Testis (tissue), 3 donors: ENCODE results near the gene KCNMB1. TPM values are rescaled to one million over a fixed set of nuclear protein-coding genes. Genes with fewer than 3 reads are reported as not detected.
A peak's percentile ranks its signal among the peaks of the same experiment; 100 is the strongest.

ENCODE experiments used
- DNase-seq: peaks from one replicate; pipeline ENCODE4 v3.0.0-alpha.2; 2019
- H3K27ac ChIP-seq, 2 donors: fragments of 200-600 bp; sonication (generic); one replicate each; pipeline ENCODE4 v1.5.1; 2019
- H3K27me3 ChIP-seq: fragments of 200-600 bp; sonication (generic); one replicate; pipeline ENCODE4 v1.5.1; 2019
- H3K36me3 ChIP-seq: fragments of 200-600 bp; sonication (generic); one replicate; pipeline ENCODE4 v1.5.1; 2017; ENCODE audit warnings: low read depth; ENCODE audit errors: missing control alignments
- H3K4me1 ChIP-seq: fragments of 200-600 bp; sonication (generic); one replicate; pipeline ENCODE4 v1.5.1; 2019
- H3K4me3 ChIP-seq, 2 donors: fragments of 200-600 bp; sonication (generic); one replicate each; pipeline ENCODE4 v1.5.1; 2017 to 2019
- H3K9me3 ChIP-seq: fragments of 200-600 bp; sonication (generic); one replicate; pipeline ENCODE4 v1.5.1; 2017
- POLR2A ChIP-seq: fragments of 450-650 bp; IDR thresholded peaks from one replicate; pipeline ENCODE4 v1.6.1; 2017; ENCODE audit warnings: antibody characterized with exemption, mild to moderate bottlenecking, moderate library complexity
- WGBS, 2 donors: methylation state at CpG; one replicate each; pipeline ENCODE4 v1.1.5; 2018; 5-methylcytosine and 5-hydroxymethylcytosine counted together
- intact Hi-C: fragments of 100-400 bp; cut with DNase I; formaldehyde crosslinking; loops from one replicate; pipeline ENCODE4 v1.15.1; 2023; ENCODE audit warnings: low total_unique reads
- polyA plus RNA-seq: library from polyadenylated mRNA; stranded (reverse); fragments of 350-450 nt; fragmentation: Illumina TruSeq; extraction: RNeasy Lipid Tissue Mini Kit (QIAGEN cat#74804); gene quantifications from one replicate; pipeline ENCODE4 v1.2.3, GENCODE V29; 2014; ENCODE audit warnings: low read depth, low replicate concordance; ENCODE audit not compliant: insufficient read depth
- total RNA-seq, 2 donors: library from RNA; depleted of rRNA; stranded (reverse); fragments of >200 nt; gene quantifications; one replicate each; pipeline ENCODE4 v1.2.3, GENCODE V29; 2016
- TF ChIP-seq, protein P1 (sequence below), 3 experiments: fragments of 450-650 bp in 2 of 3; fragments of 200-600 bp in 1 of 3; sonication (generic) in 1 of 3; IDR thresholded peaks; one replicate each; pipeline ENCODE4 v1.5.1; 2016 to 2019; ENCODE audit warnings: antibody characterized with exemption in 3 of 3, mild to moderate bottlenecking in 2 of 3, moderate library complexity in 1 of 3

KCNMB1 gene
- total and polyA plus RNA-seq, 3 donors from 2014 or later, result 2.5 to 4.6 (median 3.1) TPM

DNA sequence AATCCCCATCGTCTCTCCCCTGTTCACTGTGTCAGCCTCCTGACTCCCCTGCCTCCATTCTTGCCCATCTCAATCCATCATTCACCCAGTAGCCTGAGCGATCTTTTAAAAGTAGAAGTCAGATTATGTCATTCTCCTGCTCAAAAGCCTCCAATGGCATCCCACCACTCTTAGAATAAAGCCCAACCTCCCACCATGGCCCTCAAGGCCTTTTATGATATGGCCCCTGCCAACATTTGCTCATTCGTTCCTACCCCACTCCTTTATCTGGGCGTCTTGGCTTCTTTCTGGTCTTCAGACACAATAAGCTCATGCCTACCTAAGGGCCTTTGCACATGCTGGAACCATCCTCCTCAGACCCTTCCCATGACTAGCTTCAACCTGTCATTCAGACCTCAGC is 35.5 kb upstream of the KCNMB1 start:
- DNase-seq, result no peak
- Histone ChIP-seq H3K9me3 (no peaks in the 10 kb centered on the region), H3K36me3 (no peaks in the 10 kb centered on the region), H3K27ac (no peak overlapping the region), H3K4me3 (no peak overlapping the region), H3K27me3 (no peaks in the 10 kb centered on the region), H3K4me1 (peaks cover 18% of the 10 kb centered on the region)
- WGBS, 2 donors, result 86 to 91% methylated on average over 4 of the region's 4 CpGs
- no peak for TF ChIP-seq POLR2A
- TF ChIP-seq, protein P1, sequence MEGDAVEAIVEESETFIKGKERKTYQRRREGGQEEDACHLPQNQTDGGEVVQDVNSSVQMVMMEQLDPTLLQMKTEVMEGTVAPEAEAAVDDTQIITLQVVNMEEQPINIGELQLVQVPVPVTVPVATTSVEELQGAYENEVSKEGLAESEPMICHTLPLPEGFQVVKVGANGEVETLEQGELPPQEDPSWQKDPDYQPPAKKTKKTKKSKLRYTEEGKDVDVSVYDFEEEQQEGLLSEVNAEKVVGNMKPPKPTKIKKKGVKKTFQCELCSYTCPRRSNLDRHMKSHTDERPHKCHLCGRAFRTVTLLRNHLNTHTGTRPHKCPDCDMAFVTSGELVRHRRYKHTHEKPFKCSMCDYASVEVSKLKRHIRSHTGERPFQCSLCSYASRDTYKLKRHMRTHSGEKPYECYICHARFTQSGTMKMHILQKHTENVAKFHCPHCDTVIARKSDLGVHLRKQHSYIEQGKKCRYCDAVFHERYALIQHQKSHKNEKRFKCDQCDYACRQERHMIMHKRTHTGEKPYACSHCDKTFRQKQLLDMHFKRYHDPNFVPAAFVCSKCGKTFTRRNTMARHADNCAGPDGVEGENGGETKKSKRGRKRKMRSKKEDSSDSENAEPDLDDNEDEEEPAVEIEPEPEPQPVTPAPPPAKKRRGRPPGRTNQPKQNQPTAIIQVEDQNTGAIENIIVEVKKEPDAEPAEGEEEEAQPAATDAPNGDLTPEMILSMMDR (IDR thresholded peaks at IDR 0.05), result no peak
- intact Hi-C loops, result loop anchor here (5.0 kb wide), 1 partner anchor 202 kb away; no protein-coding TSS in a partner anchor

DNA sequence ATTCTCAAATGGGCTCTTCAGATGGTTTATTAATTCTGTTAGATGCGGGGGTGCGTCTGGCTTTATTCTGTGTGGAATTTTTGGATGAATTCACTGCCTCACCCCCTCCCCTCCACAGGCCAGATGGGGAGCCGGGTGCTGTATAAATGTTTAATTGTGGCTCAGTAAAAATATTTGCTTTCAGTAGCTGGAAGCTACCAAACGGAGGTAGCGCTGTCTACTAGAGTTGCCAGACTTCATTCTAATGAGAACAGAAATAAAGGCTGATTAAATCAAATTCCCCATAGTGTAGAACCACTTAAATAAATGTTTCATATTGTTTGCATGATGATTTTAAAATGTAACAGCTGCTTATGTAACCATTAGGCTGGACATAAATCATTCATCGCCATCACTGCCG is 34.5 kb upstream of the KCNMB1 start:
- no peak for TF ChIP-seq POLR2A
- TF ChIP-seq, protein P1 (IDR thresholded peaks at IDR 0.05), result no peak
- Histone ChIP-seq H3K4me3 (no peak overlapping the region), H3K36me3 (no peaks in the 10 kb centered on the region), H3K27me3 (no peaks in the 10 kb centered on the region), H3K4me1 (peaks cover 18% of the 10 kb centered on the region), H3K9me3 (no peaks in the 10 kb centered on the region), H3K27ac (no peak overlapping the region)
- DNase-seq, result no peak
- intact Hi-C loops, result loop anchor here (5.0 kb wide), 1 partner anchor 201 kb away; no protein-coding TSS in a partner anchor
- 85 to 88% methylated on average over 7 of the region's 7 CpGs for WGBS, 2 donors

DNA sequence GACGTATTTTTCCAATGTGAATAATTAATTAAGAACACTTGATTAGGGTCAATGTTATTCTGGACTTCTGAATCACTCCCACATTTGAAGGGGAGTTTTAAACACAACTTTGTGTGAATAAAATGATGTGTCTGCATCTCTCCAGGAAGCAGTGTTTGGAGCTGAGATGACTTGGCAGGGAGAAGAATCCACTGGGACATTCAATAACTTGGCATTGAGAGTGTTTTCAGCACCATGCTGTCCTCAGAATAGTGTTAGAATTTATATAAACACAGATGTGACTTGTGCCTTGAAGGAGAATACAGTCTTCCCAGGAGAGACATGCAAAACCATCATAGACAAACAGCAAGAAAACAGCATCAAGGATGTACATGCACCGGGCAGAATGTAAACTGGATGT is 32.7 kb upstream of the KCNMB1 start:
- intact Hi-C loops, result loop anchor here (5.0 kb wide), 1 partner anchor 200 kb away; no protein-coding TSS in a partner anchor
- Histone ChIP-seq H3K27me3 (no peaks in the 10 kb centered on the region), H3K4me3 (no peak overlapping the region), H3K4me1 (peaks cover 12% of the 10 kb centered on the region), H3K36me3 (no peaks in the 10 kb centered on the region), H3K27ac (no peak overlapping the region), H3K9me3 (no peaks in the 10 kb centered on the region)
- no peak for DNase-seq
- 57 to 64% methylated on average over 2 of the region's 2 CpGs for WGBS, 2 donors
- TF ChIP-seq, protein P1 (IDR thresholded peaks at IDR 0.05), result no peak
- no peak for TF ChIP-seq POLR2A

DNA sequence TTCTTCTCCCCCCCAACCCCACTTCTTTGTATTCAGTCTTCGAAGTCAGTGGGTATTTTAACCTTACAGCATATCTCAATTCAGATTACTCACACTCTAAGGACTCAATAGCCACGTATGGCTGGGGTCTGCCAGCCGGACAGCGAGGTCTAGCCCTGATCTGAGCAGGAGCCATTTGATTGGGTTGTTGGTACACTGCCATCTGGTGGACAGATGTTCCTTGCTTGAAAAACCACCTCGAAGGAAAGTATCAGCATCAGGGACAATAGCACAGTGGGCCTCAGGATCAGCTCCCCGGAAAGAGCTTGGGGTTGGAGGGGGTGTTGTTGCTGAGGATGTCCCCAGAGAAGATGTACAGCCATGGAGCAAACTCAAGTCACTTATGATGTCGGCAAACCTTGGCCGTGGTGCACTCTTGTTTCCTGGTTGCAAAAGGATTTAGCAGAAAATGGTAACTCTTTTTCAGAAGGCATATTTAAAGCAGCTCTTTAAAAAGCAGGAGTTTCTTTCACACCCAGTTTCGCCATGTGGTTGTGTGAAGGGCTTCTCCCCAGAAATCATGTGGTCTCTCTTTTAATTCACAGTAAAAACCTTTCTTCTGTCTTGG is 31.7 kb upstream of the KCNMB1 start:
- Histone ChIP-seq H3K27me3 (no peaks in the 10 kb centered on the region), H3K27ac (no peak overlapping the region), H3K9me3 (no peaks in the 10 kb centered on the region), H3K4me3 (no peak overlapping the region), H3K4me1 (peaks cover 4% of the 10 kb centered on the region), H3K36me3 (no peaks in the 10 kb centered on the region)
- DNase-seq, result peak; percentile 79
- TF ChIP-seq, protein P1 (IDR thresholded peaks at IDR 0.05), result peak; percentile 59 to 74 (median 65)
- no peak for TF ChIP-seq POLR2A
- 45 to 54% methylated on average over 9 of the region's 9 CpGs for WGBS, 2 donors
- intact Hi-C loops, result loop anchor here (5.0 kb wide), 1 partner anchor 199 kb away; no protein-coding TSS in a partner anchor

DNA sequence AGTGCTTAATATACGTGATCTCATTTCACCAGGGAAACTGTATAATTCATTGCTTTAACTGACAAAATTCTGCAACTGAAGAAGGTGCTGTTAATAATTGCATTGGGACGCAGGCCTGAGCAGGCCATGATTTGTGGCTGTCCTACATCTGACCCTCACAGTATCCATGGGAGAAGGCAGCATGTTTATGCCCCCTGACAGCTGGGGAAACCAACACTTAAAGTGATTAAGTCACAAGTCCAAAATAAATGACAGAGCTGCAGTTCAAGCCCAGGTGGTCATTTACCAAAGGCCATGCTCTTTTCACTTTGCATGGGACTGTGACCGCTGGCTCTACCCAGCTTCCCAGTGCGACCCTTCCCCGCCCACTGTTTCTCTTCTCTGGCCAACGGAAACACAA is 30.5 kb upstream of the KCNMB1 start:
- intact Hi-C loops, result loop anchor here (5.0 kb wide), 1 partner anchor 197 kb away; no protein-coding TSS in a partner anchor
- H3K9me3 ChIP-seq, result no peaks in the 10 kb centered on the region
- WGBS, 2 donors, result 71 to 74% methylated on average over 6 of the region's 6 CpGs
- H3K27ac ChIP-seq, result no peak overlapping the region
- H3K27me3 ChIP-seq, result no peaks in the 10 kb centered on the region
- no peak for DNase-seq
- no peaks in the 10 kb centered on the region for H3K36me3 ChIP-seq
- H3K4me1 ChIP-seq, result no peaks in the 10 kb centered on the region
- no peak overlapping the region for H3K4me3 ChIP-seq
- no peak for TF ChIP-seq POLR2A
- TF ChIP-seq, protein P1 (IDR thresholded peaks at IDR 0.05), result no peak
